Right atrium auricular region (tissue), 2 donors: ENCODE measurements around the gene ZCCHC10. TPM values are rescaled to one million over a fixed set of nuclear protein-coding genes. Genes with fewer than 3 reads are reported as not detected.
A peak's percentile ranks its signal among the peaks of the same experiment; 100 is the strongest.
"Not testable (repeated sequence)": the region's sequence is repeated elsewhere in the genome, so short reads cannot be mapped to it uniquely, and the experiment has no call there.

Experiments used
- DNase-seq: peaks from one replicate; pipeline ENCODE4 v3.0.0-alpha.2; 2019; ENCODE audit warnings: low spot score
- H3K27ac ChIP-seq, 2 donors: fragments of 200-600 bp; sonication (generic); 1 replicate in 1 of 2; 2 replicates in 1 of 2; pipeline ENCODE4 v1.5.1; 2016 to 2019
- H3K27me3 ChIP-seq, 2 donors: fragments of 200-600 bp; sonication (generic); one replicate each; pipeline versions ENCODE4 v1.5.1 to v1.6.0; 2017 to 2019
- H3K36me3 ChIP-seq: fragments of 200-600 bp; sonication (generic); one replicate; pipeline ENCODE4 v1.5.1; 2016
- H3K4me1 ChIP-seq, 2 donors: fragments of 200-600 bp; sonication (generic); one replicate each; pipeline versions ENCODE4 v1.5.1 to v1.6.0; 2017 to 2019
- H3K4me3 ChIP-seq, 2 donors: fragments of 200-600 bp; sonication (generic); 1 replicate in 1 of 2; 2 replicates in 1 of 2; pipeline ENCODE4 v1.5.1; 2017 to 2019; ENCODE audit warnings: mild to moderate bottlenecking in 1 of 2, moderate library complexity in 1 of 2
- H3K9me3 ChIP-seq, 2 donors: fragments of 200-600 bp; sonication (generic); one replicate each; pipeline ENCODE4 v1.5.1; 2019
- CTCF ChIP-seq, 2 donors: fragments of 200-600 bp; sonication (generic); IDR thresholded peaks; one replicate each; pipeline ENCODE4 v1.5.1; 2019; ENCODE audit warnings: antibody characterized with exemption in 2 of 2
- total RNA-seq, 2 donors: library from RNA; depleted of rRNA; stranded (reverse); fragments of >200 nt; gene quantifications; one replicate each; pipeline ENCODE4 v1.1.0, GENCODE V29; 2016

Gene ZCCHC10
- total RNA-seq, 2 donors from 2014 or later = 18.4 to 18.8 TPM

GRCh38 chr5:132998556-132998955 is 27.8 kb downstream of the ZCCHC10 start:
- H3K27ac ChIP-seq = no peak overlapping the region
- no peak for TF ChIP-seq CTCF (IDR thresholded peaks at IDR 0.05)
- no peak overlapping the region for H3K4me3 ChIP-seq
- no peaks in the 10 kb centered on the region for H3K27me3 ChIP-seq
- peaks cover 10% of the 10 kb centered on the region for H3K36me3 ChIP-seq
- no peaks in the 10 kb centered on the region for H3K4me1 ChIP-seq
- DNase-seq = no peak
- H3K9me3 ChIP-seq = no peaks in the 10 kb centered on the region

- TF ChIP-seq CTCF (IDR thresholded peaks at IDR 0.05) = no peak
- no peak overlapping the region for H3K4me3 ChIP-seq
- no peaks in the 10 kb centered on the region for H3K27me3 ChIP-seq
- H3K27ac ChIP-seq = no peak overlapping the region
- no peaks in the 10 kb centered on the region for H3K4me1 ChIP-seq
- no peaks in the 10 kb centered on the region for H3K9me3 ChIP-seq
- H3K36me3 ChIP-seq = no peaks in the 10 kb centered on the region
- no peak for DNase-seq
Measured at GRCh38 chr5:132996307-132996706, 30.0 kb downstream of the ZCCHC10 start.

GRCh38 chr5:132987531-132988408 is 38.6 kb downstream of the ZCCHC10 start:
- no peak for TF ChIP-seq CTCF (IDR thresholded peaks at IDR 0.05)
- DNase-seq = peak; percentile 32
- no peak overlapping the region for H3K27ac ChIP-seq
- H3K9me3 ChIP-seq = no peaks in the 10 kb centered on the region
- H3K36me3 ChIP-seq = no peaks in the 10 kb centered on the region
- no peaks in the 10 kb centered on the region for H3K27me3 ChIP-seq
- no peaks in the 10 kb centered on the region for H3K4me1 ChIP-seq
- H3K4me3 ChIP-seq = no peak overlapping the region

- not testable (repeated sequence) for DNase-seq
Measured at GRCh38 chr5:132982971-132983370, 43.4 kb downstream of the ZCCHC10 start.

GRCh38 chr5:132981288-132981687 is 45.1 kb downstream of the ZCCHC10 start:
- H3K4me1 ChIP-seq = no peaks in the 10 kb centered on the region
- DNase-seq = no peak
- TF ChIP-seq CTCF (IDR thresholded peaks at IDR 0.05) = no peak
- no peak overlapping the region for H3K27ac ChIP-seq
- no peaks in the 10 kb centered on the region for H3K27me3 ChIP-seq
- no peaks in the 10 kb centered on the region for H3K9me3 ChIP-seq
- no peaks in the 10 kb centered on the region for H3K36me3 ChIP-seq
- H3K4me3 ChIP-seq = no peak overlapping the region

More at GRCh38 chr5:132982971-132983370, 43.4 kb downstream of the ZCCHC10 start:
- H3K36me3 ChIP-seq, H3K9me3 ChIP-seq, H3K27ac ChIP-seq, H3K27me3 ChIP-seq, H3K4me1 ChIP-seq, H3K4me3 ChIP-seq: not testable (repeated sequence)

GRCh38 chr5:132979976-132980375 is 46.4 kb downstream of the ZCCHC10 start:
- TF ChIP-seq CTCF (IDR thresholded peaks at IDR 0.05) = no peak
- H3K27me3 ChIP-seq = no peaks in the 10 kb centered on the region
- no peaks in the 10 kb centered on the region for H3K36me3 ChIP-seq
- no peaks in the 10 kb centered on the region for H3K9me3 ChIP-seq
- DNase-seq = no peak
- no peaks in the 10 kb centered on the region for H3K4me1 ChIP-seq
- no peak overlapping the region for H3K27ac ChIP-seq
- H3K4me3 ChIP-seq = no peak overlapping the region
